ENCODE data around the gene APC2.
"Not testable (repeated sequence)": the region's sequence is repeated elsewhere in the genome, so short reads cannot be mapped to it uniquely, and the experiment has no call there.

Gene APC2

GRCh38 chr19:1514295-1514661 is 64.4 kb downstream of the APC2 start:
- DNase-seq: no peak

GRCh38 chr19:1514986-1515721 is 65.2 kb downstream of the APC2 start:
- DNase-seq: no peak

GRCh38 chr19:1516395-1516753 is 66.5 kb downstream of the APC2 start:
- DNase-seq: no peak

- DNase-seq: no peak
Measured at GRCh38 chr19:1518471-1518870, 68.5 kb downstream of the APC2 start.

- DNase-seq: not testable (repeated sequence)
Measured at GRCh38 chr19:1519802-1520201, 69.9 kb downstream of the APC2 start.

GRCh38 chr19:1520203-1520780 is 70.4 kb downstream of the APC2 start:
- no peak for DNase-seq

- DNase-seq: no peak
Measured at GRCh38 chr19:1521636-1522035, 71.7 kb downstream of the APC2 start.

GRCh38 chr19:1522061-1522460 is 72.1 kb downstream of the APC2 start:
- DNase-seq: no peak

- DNase-seq: no peak
Measured at GRCh38 chr19:1522838-1523237, 72.9 kb downstream of the APC2 start.
